NCI-H526 treated with DMSO at 0.1 percent for 48 hours (cell line): ENCODE results near the gene GPSM1.
"Not testable (repeated sequence)": the region's sequence is repeated elsewhere in the genome, so short reads cannot be mapped to it uniquely, and the experiment has no call there.

Experiments used
- DNase-seq: peaks from one replicate; lab custom pipeline; 2025; lab: John Stamatoyannopoulos, UW

The GPSM1 gene

DNA sequence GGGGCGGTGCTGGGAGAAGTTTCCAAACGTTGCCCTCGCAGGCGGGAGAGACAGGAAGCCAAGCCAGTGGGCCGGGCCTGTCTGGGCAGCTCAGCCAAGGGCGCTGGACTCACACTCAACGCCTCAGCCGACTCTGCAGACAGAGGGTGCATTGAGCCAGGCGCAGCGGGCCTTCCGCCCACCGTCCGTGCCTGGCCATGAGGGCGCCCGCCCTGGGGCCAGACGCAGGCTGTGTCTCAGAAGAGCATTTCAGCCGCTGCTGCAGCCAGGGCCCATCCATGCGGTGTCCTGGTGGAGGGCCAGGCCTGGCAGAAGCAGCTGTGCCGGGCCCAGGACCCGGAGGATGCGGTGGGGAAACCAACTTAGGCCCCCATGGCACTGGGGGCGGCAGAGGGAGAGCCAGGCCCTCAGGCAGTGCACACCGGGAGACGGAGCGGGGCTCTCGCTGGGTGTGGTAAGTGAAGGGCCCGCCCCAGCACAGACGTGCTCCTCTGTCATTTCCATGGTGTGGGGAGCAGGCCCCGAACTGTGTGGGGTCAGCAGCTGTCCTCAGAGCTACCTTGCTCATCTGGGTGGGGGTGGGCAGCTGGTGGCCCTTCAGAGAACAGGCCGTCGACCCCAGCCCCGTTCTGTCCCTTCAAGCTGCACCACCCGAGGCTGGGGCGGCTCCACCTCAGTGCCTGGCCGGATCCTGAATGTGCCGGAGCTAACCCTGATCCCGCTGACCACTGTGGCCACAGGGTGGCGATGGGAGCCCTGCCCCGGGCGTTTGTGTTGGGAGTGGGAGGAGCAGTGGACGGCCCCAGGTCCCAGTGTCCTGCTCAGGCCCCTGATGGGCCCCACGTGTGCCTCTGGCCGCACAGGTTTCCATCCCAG lies 18.2 kb downstream of the GPSM1 start:
- no peak for DNase-seq

GRCh38 chr9:136346157-136346481 lies 18.8 kb downstream of the GPSM1 start:
- no peak for DNase-seq

DNA sequence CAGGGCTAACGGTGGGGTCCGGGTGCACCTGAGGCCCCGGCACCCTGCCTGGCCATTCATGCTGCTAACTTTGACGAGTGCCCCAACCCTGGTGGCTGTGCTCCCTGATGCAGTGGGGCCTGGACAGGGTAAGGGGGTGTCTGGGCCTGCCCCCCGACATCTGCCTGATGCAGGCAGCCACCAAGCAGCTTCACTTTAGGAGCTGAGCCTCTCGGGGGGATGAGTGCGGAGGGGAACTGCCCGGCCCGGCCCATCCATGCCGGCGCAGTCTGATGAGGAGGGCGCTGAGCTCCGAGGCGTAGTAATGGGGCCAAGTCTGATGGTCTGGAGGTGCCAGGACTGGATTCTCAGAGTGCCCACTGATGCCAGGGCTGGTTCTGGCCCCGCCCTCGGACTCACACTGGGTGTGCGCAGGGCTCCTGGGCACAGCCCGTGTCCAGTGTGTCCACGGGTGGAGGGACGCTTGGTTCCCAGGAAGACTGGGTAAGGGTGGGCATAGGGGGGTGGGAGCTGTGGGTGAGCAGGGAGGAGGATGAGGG lies 19.7 kb downstream of the GPSM1 start:
- DNase-seq: no peak

GRCh38 chr9:136347472-136348256 lies 20.3 kb downstream of the GPSM1 start:
- no peak for DNase-seq

- no peak for DNase-seq
Measured at GRCh38 chr9:136348691-136349090, 21.4 kb downstream of the GPSM1 start.

GRCh38 chr9:136349546-136349945 lies 22.2 kb downstream of the GPSM1 start:
- DNase-seq: no peak

GRCh38 chr9:136351252-136351800 lies 24.0 kb downstream of the GPSM1 start:
- DNase-seq: no peak

- not testable (repeated sequence) for DNase-seq
Measured at GRCh38 chr9:136351868-136352267, 24.5 kb downstream of the GPSM1 start.

- no peak for DNase-seq
Measured at GRCh38 chr9:136352682-136353081, 25.3 kb downstream of the GPSM1 start.

DNA sequence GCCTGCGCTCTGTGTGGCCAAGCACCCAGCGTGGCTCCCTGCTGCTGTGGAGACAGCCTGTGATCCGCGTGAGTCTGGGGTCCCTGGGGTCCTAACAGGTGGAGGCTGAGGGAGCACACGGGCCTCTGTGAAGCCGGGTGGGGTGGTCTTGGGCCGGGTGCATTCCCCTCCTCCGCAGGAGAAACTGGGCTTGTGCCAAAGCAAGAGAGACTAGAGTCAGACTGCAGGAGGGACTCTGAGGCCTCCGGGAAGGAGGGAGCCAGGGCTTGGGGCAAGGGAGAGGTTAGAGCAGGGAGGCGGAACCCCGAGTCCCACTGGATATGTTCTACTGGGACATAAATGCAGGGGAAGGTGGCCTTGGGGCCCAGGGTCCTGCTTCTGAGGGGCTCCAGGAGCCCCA lies 25.7 kb downstream of the GPSM1 start:
- DNase-seq: no peak

- no peak for DNase-seq
Measured at GRCh38 chr9:136353757-136354488, 26.6 kb downstream of the GPSM1 start.

GRCh38 chr9:136354592-136355085 lies 27.3 kb downstream of the GPSM1 start:
- no peak for DNase-seq

DNA sequence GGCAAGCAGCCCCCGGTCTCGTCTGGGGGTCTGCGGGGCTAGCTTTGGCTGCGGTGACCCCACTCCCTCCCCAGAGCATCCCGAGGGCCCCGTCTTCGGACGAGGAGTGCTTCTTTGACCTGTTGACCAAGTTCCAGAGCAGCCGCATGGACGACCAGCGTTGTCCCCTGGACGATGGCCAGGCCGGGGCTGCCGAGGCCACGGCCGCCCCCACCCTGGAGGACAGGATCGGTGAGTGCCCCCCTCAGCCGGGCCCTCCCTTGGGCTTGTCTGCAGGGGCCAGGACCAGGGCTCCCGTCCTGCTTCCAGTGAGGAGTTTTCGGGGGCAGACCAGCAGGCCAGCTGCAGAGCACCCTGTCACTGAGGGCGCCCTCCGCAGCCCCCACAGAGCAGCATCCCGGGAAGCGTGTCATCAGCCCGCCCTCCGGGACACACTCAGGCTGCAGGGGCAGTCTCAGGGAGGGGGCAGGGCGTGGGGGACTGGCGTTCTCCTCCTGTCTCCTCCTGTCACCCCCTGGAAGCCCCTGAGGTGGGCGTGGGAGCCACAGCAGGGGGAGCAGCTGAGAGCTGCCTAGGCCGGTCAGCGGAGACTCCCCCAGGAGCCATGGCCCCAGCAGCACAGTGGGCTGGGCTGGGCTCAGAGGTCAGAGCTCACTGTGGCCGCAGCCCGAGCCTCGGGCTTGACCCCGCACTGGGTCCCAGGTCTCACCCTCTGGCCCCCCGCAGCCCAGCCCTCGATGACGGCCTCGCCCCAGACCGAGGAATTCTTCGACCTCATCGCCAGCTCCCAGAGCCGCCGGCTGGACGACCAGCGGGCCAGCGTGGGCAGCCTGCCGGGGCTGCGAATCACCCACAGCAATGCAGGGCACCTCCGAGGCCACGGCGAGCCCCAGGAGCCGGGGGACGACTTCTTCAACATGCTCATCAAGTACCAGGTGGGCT lies 28.5 kb downstream of the GPSM1 start:
- no peak for DNase-seq

- no peak for DNase-seq
Measured at GRCh38 chr9:136357202-136357725, 29.9 kb downstream of the GPSM1 start.

- no peak for DNase-seq
Measured at GRCh38 chr9:136358016-136358415, 30.7 kb downstream of the GPSM1 start.

DNA sequence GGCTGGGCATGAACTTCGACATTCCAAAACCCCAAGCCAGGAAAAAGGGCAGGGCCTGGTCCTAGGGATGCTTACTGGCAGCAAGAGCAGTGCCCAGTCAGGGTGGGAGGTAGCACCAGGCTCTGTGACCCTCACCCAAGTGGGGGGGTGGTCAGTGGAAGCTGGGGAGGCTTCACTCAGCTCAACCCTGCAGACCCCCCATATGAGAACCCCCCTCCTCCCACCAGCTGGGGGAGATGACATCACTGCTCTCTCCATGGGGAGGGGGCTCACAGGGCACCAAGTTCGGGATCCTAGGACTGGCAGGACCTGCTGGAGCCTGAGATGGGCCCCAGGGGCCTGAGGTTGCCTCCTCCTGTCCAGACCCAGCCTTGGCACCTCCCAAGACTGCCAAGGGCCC lies 31.5 kb downstream of the GPSM1 start:
- no peak for DNase-seq

GRCh38 chr9:136359774-136360718 lies 32.7 kb downstream of the GPSM1 start:
- DNase-seq: no peak

DNA sequence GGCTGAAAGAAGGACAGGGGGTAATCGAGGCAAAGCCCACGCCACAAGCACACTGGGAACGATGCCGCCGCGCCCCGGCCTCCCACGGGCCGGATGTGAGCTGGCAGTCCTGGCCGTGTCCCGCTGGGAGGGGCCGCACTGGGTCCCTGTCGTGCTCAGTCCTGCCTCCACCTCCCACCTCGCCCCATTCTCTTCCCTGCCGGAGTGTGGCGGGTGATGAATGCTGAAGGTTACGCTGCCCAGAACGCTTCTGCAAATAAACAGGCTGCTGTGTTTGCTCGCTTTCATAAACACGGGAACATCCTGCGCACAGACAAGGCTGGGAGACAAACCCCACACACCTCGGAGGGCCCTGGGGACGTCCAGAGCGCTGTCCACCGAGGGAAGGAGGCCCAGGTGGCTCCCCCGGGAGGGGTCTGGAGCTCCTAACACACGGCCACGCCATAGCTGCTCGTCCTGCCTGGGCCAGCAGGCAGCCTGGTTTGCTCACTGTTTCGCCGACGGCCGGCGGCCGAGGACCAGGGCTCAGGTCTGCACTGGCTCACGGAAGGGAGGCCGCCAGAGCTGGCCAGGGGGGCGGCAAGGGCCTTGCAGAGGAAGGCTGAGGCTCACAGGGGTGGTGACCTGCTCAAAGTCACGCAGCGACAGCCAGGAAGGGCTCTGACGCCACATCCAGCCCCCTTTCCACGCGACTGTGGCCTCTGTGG lies 33.9 kb downstream of the GPSM1 start:
- DNase-seq: no peak
